Panc1 (cell line): ENCODE results near the gene FCRL2. TPM values are rescaled to one million over a fixed set of nuclear protein-coding genes. Genes with fewer than 3 reads are reported as not detected.

Experiments
- ATAC-seq: fragments of 200-7000 bp; cut with Tn5 transposase; 2 replicates; pipeline ENCODE4 v1.9.1; 2020; ENCODE audit warnings: mild to moderate bottlenecking, moderate library complexity
- BruUV-seq: library from RNA; stranded (reverse); fragments of 400-500 nt; replicated peaks from 2 replicates; lab custom pipeline; 2021; lab: Mats Ljungman, UMichigan
- CTCF ChIA-PET: fragments of 300-600 bp; sonication (Branson Sonifier 250); formaldehyde crosslinking; loops from one replicate; lab custom pipeline; 2022; ENCODE audit warnings: antibody characterized with exemption; lab: Charles Lee
- POLR2A ChIA-PET: fragments of 300-600 bp; sonication (Branson Sonifier 250); formaldehyde crosslinking; loops from one replicate; lab custom pipeline; 2022; ENCODE audit warnings: antibody characterized with exemption; lab: Charles Lee
- DNase-seq: peaks from one replicate; pipeline ENCODE4 v3.0.0-alpha.2; 2010; ENCODE audit warnings: low read depth, low spot score
- H3K27ac ChIP-seq: 2 replicates; pipeline ENCODE4 v1.5.1; 2011; ENCODE audit warnings: mild to moderate bottlenecking, low read length, inconsistent platforms
- H3K27me3 ChIP-seq: fragments of 200-500 bp; sonication (Bioruptor generic); 2 replicates; pipeline ENCODE4 v1.6.0; 2014; ENCODE audit warnings: low read length, inconsistent platforms; ENCODE audit not compliant: control insufficient read depth, insufficient read depth
- H3K36me3 ChIP-seq: fragments of 200-500 bp; sonication (Bioruptor generic); 2 replicates; pipeline ENCODE4 v1.5.1; 2014; ENCODE audit warnings: inconsistent platforms, mild to moderate bottlenecking, low read length, moderate library complexity; ENCODE audit not compliant: control insufficient read depth, insufficient read depth
- H3K4me1 ChIP-seq: 2 replicates; pipeline ENCODE4 v1.5.1; 2011; ENCODE audit warnings: inconsistent platforms, mild to moderate bottlenecking, low read length, moderate library complexity; ENCODE audit not compliant: control insufficient read depth, insufficient read depth
- H3K4me3 ChIP-seq, 2 experiments: 2 replicates each; pipeline ENCODE4 v1.5.1; 2011 to 2012; ENCODE audit warnings: low read depth in 2 of 2, low read length in 2 of 2, mild to moderate bottlenecking in 2 of 2, inconsistent platforms in 1 of 2, moderate library complexity in 1 of 2
- H3K9me3 ChIP-seq: fragments of 200-500 bp; sonication (Bioruptor generic); 2 replicates; pipeline ENCODE4 v1.5.1; 2014; ENCODE audit warnings: low read depth, mild to moderate bottlenecking, inconsistent platforms, low read length, moderate library complexity; ENCODE audit not compliant: control insufficient read depth, insufficient read depth
- CTCF ChIP-seq: fragments of 450-650 bp; IDR thresholded peaks from 2 replicates; pipeline ENCODE4 v1.5.1; 2017; ENCODE audit warnings: mild to moderate bottlenecking
- POLR2AphosphoS5 ChIP-seq: IDR thresholded peaks from 2 replicates; pipeline ENCODE4 v1.6.1; 2012; ENCODE audit warnings: mild to moderate bottlenecking, low read depth, low read length, moderate library complexity
- SIN3A ChIP-seq: IDR thresholded peaks from 2 replicates; pipeline ENCODE4 v1.6.1; 2012; ENCODE audit warnings: low read depth, mild to moderate bottlenecking, low read length, moderate library complexity, borderline replicate concordance; ENCODE audit not compliant: insufficient read depth
- TCF7L2 ChIP-seq: IDR thresholded peaks from 2 replicates; pipeline ENCODE4 v1.6.1; 2011; ENCODE audit warnings: mild to moderate bottlenecking, low read depth, low read length, inconsistent platforms
- in situ Hi-C: cut with HindIII; loops from 2 replicates; pipeline ENCODE4 v1.10.0; 2016; ENCODE audit warnings: low sequenced_read_pairs, low pct_unique_long_range_greater_than_20kb
- intact Hi-C: fragments of 100-400 bp; cut with micrococcal nuclease; formaldehyde crosslinking; loops from one replicate; pipeline ENCODE4 v1.10.0; 2022; ENCODE audit not compliant: unreplicated experiment
- total RNA-seq: library from RNA; stranded (reverse); gene quantifications from one replicate; pipeline ENCODE4 v1.2.1, GENCODE V29; 2021; ENCODE audit not compliant: unreplicated experiment
- TF ChIP-seq, protein P1 (sequence below), 2 experiments: IDR thresholded peaks; 2 replicates each; pipeline ENCODE4 v1.6.1; 2011 to 2012; ENCODE audit warnings: low read depth in 2 of 2, control low read depth in 1 of 2, low read length in 1 of 2, mild to moderate bottlenecking in 1 of 2, moderate library complexity in 1 of 2; ENCODE audit not compliant: insufficient read depth in 1 of 2

The FCRL2 gene
- total RNA-seq, 1 experiment from 2014 or later: not detected

DNA sequence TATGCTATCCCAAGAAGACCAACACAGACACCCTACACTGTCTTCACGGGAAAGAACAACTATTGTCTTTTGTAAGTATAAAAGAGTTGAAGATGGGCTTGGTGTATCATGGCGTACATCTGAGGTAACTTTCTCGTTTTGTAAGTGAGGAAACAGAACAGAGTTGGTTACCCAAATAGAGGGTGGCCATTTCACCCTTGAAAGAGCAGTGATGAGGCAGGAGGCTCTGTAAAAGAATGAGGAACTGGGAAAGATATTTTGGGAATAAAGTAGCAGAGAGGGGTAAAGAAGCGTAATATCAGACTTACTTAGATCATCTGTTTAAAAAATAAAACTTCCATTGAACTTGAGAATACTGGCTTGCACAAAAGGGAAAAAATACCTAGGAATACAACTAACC, 18.9 kb downstream of the FCRL2 start:
- Histone ChIP-seq H3K4me3 (no peak overlapping the region), H3K36me3 (no peaks in the 10 kb centered on the region), H3K4me1 (no peaks in the 10 kb centered on the region), H3K27ac (no peak overlapping the region), H3K9me3 (no peaks in the 10 kb centered on the region), H3K27me3 (no peaks in the 10 kb centered on the region)
- CTCF ChIA-PET: no interaction called here
- in situ Hi-C loops (no loop called here), intact Hi-C loops (no loop called here)
- POLR2A ChIA-PET: no interaction called here
- TF ChIP-seq, protein P1, sequence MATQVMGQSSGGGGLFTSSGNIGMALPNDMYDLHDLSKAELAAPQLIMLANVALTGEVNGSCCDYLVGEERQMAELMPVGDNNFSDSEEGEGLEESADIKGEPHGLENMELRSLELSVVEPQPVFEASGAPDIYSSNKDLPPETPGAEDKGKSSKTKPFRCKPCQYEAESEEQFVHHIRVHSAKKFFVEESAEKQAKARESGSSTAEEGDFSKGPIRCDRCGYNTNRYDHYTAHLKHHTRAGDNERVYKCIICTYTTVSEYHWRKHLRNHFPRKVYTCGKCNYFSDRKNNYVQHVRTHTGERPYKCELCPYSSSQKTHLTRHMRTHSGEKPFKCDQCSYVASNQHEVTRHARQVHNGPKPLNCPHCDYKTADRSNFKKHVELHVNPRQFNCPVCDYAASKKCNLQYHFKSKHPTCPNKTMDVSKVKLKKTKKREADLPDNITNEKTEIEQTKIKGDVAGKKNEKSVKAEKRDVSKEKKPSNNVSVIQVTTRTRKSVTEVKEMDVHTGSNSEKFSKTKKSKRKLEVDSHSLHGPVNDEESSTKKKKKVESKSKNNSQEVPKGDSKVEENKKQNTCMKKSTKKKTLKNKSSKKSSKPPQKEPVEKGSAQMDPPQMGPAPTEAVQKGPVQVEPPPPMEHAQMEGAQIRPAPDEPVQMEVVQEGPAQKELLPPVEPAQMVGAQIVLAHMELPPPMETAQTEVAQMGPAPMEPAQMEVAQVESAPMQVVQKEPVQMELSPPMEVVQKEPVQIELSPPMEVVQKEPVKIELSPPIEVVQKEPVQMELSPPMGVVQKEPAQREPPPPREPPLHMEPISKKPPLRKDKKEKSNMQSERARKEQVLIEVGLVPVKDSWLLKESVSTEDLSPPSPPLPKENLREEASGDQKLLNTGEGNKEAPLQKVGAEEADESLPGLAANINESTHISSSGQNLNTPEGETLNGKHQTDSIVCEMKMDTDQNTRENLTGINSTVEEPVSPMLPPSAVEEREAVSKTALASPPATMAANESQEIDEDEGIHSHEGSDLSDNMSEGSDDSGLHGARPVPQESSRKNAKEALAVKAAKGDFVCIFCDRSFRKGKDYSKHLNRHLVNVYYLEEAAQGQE (IDR thresholded peaks at IDR 0.05; ENCODE audit: insufficient read depth in 1 of 2, low read depth in 2 of 2, low read length in 1 of 2): no peak
- no peak for TF ChIP-seq TCF7L2
- no peak for TF ChIP-seq CTCF
- TF ChIP-seq POLR2AphosphoS5: no peak
- no peak for DNase-seq
- no TSS peak for BruUV-seq
- no peak for ATAC-seq

GRCh38 chr1:157753611-157754010, 23.3 kb downstream of the FCRL2 start:
- Histone ChIP-seq H3K27me3 (no peaks in the 10 kb centered on the region), H3K4me3 (no peak overlapping the region), H3K9me3 (no peaks in the 10 kb centered on the region), H3K4me1 (no peaks in the 10 kb centered on the region), H3K36me3 (no peaks in the 10 kb centered on the region), H3K27ac (no peak overlapping the region)
- ATAC-seq: no peak
- TF ChIP-seq, protein P1 (IDR thresholded peaks at IDR 0.05; ENCODE audit: insufficient read depth in 1 of 2, low read depth in 2 of 2, low read length in 1 of 2): no peak
- no peak for TF ChIP-seq POLR2AphosphoS5
- no peak for TF ChIP-seq SIN3A
- TF ChIP-seq TCF7L2: no peak
- TF ChIP-seq CTCF: no peak
- ChIA-PET POLR2A (no interaction called here), CTCF (no interaction called here)
- no TSS peak for BruUV-seq
- in situ Hi-C loops (no loop called here), intact Hi-C loops (no loop called here)
- no peak for DNase-seq
